Activated naive CD4-positive, alpha-beta T cell treated with anti-CD3 and anti-CD28 coated beads for 36 hours (primary cell): ENCODE data around the gene DNMT1. TPM values are rescaled to one million over a fixed set of nuclear protein-coding genes. Genes with fewer than 3 reads are reported as not detected.
"Not testable (repeated sequence)": the region's sequence is repeated elsewhere in the genome, so short reads cannot be mapped to it uniquely, and the experiment has no call there.

Experiments
- CTCF ChIA-PET: fragments of 350-600 bp; sonication (Branson Sonifier 250); formaldehyde crosslinking; loops from one replicate; lab custom pipeline; 2021; ENCODE audit warnings: antibody characterized with exemption; lab: Charles Lee
- DNase-seq: peaks from one replicate; pipeline ENCODE4 v3.0.0-alpha.2; 2020
- H3K27ac Mint-ChIP-seq: one replicate; pipeline ENCODE4 v1.8.0; 2021; ENCODE audit warnings: mild to moderate bottlenecking, mixed read lengths
- H3K27me3 Mint-ChIP-seq: one replicate; pipeline ENCODE4 v1.8.0; 2021; ENCODE audit warnings: low read depth, mixed read lengths
- H3K36me3 Mint-ChIP-seq: one replicate; pipeline ENCODE4 v1.8.0; 2021; ENCODE audit warnings: low read depth, mixed read lengths
- H3K4me1 Mint-ChIP-seq: one replicate; pipeline ENCODE4 v1.8.0; 2021; ENCODE audit warnings: low read depth, mixed read lengths
- H3K4me3 Mint-ChIP-seq: one replicate; pipeline ENCODE4 v1.8.0; 2021; ENCODE audit warnings: mild to moderate bottlenecking, moderate library complexity, mixed read lengths
- H3K9me3 Mint-ChIP-seq: one replicate; pipeline ENCODE4 v1.8.0; 2021; ENCODE audit warnings: mixed read lengths
- intact Hi-C: fragments of 100-400 bp; cut with micrococcal nuclease; formaldehyde crosslinking; loops from one replicate; pipeline ENCODE4 v1.15.1; 2023
- total RNA-seq, 2 experiments: library from RNA; stranded (reverse); gene quantifications; one replicate each; pipeline ENCODE4 v1.2.3, GENCODE V29; 2021

Gene DNMT1
- total RNA-seq, 2 experiments from 2014 or later, result 365 to 371 TPM

DNA sequence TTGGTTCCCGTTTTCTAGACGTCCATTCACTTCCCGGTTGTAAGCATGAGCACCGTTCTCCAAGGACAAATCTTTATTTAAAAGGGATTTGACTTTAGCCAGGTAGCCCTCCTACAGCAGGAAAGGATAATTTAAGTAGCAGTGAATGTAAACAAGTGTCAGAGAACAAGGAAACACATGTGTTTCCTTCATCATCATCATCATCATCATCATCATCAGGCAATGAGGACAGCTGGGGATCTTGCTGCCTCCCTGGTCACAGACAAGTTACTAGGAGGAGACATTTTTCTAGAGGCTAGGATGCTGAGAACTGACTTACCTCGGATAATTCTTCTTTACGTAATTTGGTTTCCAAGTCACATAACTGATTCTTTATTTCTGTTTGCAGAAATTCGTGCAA, 14.3 kb downstream of the DNMT1 start:
- no peak for DNase-seq
- intact Hi-C loops, result no loop called here
- Mint-ChIP-seq H3K36me3 (peaks cover 41% of the 10 kb centered on the region), H3K27ac (no peak overlapping the region), H3K4me1 (peaks cover 13% of the 10 kb centered on the region), H3K9me3 (no peaks in the 10 kb centered on the region), H3K27me3 (no peaks in the 10 kb centered on the region), H3K4me3 (no peak overlapping the region)
- CTCF ChIA-PET, result no interaction called here

DNA sequence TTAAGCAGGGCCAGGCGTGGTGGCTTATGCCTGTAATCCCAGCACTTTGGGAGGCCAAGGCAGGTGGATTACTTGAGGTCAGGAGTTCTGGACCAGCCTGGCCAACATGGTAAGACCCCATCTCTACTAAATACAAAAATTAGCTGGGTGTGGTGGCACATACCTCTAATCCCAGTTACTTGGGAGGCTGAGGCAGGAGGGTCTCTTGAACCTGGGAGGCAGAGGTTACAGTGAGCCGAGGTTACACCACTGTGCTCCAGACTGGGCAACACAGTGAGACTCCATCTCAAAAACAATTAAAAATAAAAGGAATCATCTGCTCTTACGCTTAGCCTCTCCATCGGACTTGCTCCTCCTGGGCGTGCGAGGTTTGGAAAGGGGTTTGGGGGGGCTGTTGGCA, 14.7 kb downstream of the DNMT1 start:
- peaks cover 13% of the 10 kb centered on the region for H3K4me1 Mint-ChIP-seq
- H3K27ac Mint-ChIP-seq, DNase-seq, CTCF ChIA-PET, H3K4me3 Mint-ChIP-seq, H3K27me3 Mint-ChIP-seq, H3K9me3 Mint-ChIP-seq, intact Hi-C loops: not testable (repeated sequence)
- peaks cover 43% of the 10 kb centered on the region for H3K36me3 Mint-ChIP-seq

GRCh38 chr19:10173527-10173926, 21.2 kb downstream of the DNMT1 start:
- no peak for DNase-seq
- H3K27me3 Mint-ChIP-seq, result no peaks in the 10 kb centered on the region
- peaks cover 12% of the 10 kb centered on the region for H3K4me1 Mint-ChIP-seq
- no peak overlapping the region for H3K4me3 Mint-ChIP-seq
- intact Hi-C loops, result no loop called here
- CTCF ChIA-PET, result no interaction called here
- peak overlapping the region; percentile 12 for H3K27ac Mint-ChIP-seq
- H3K9me3 Mint-ChIP-seq, result no peaks in the 10 kb centered on the region
- peaks cover 61% of the 10 kb centered on the region for H3K36me3 Mint-ChIP-seq

DNA sequence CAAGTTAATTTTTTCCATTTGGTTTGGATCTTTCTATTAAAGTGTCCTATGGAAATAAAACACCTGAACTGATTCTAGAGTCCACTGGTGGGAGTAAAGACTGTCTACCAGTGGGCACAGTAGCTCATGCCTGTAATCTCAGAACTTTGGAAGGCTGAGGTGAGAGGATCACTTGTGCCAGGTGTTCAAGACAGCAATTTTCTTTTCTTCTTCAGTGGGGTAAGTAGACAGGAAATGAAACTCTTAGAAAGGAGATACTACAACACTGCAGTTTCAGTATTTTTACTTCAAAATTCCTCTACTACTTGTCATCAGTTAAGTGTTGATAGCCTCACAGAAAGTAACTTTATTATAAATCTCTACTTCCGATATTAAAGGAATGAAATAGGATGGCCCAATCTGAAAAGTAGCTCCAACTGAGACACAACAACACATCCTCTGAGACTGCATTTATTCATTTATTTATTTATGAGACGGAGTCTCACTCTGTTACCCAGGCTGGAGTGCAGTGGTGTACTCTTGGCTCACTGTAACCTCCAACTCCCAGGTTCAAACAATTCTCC, 26.3 kb downstream of the DNMT1 start:
- Mint-ChIP-seq H3K36me3 (peaks cover 55% of the 10 kb centered on the region), H3K4me3 (no peak overlapping the region), H3K27ac (peak overlapping the region; percentile 53), H3K4me1 (peaks cover 17% of the 10 kb centered on the region), H3K27me3 (no peaks in the 10 kb centered on the region), H3K9me3 (no peaks in the 10 kb centered on the region)
- CTCF ChIA-PET, result no interaction called here
- DNase-seq, result no peak
- intact Hi-C loops, result no loop called here

GRCh38 chr19:10167459-10167858, 27.3 kb downstream of the DNMT1 start:
- H3K4me3 Mint-ChIP-seq, result no peak overlapping the region
- H3K36me3 Mint-ChIP-seq, result peaks cover 56% of the 10 kb centered on the region
- no peak overlapping the region for H3K27ac Mint-ChIP-seq
- CTCF ChIA-PET, result interaction anchor here (0.6 kb wide), 1 partner anchor 46 kb away, joined by 3 read pairs; no protein-coding TSS in a partner anchor
- no peak for DNase-seq
- H3K9me3 Mint-ChIP-seq, result no peaks in the 10 kb centered on the region
- H3K4me1 Mint-ChIP-seq, result peaks cover 17% of the 10 kb centered on the region
- no peaks in the 10 kb centered on the region for H3K27me3 Mint-ChIP-seq
- intact Hi-C loops, result no loop called here

- peaks cover 17% of the 10 kb centered on the region for H3K4me1 Mint-ChIP-seq
- H3K27me3 Mint-ChIP-seq, result not testable (repeated sequence)
These were observed 28.3 kb downstream of the DNMT1 start for GRCh38 chr19:10166501-10166900.

DNA sequence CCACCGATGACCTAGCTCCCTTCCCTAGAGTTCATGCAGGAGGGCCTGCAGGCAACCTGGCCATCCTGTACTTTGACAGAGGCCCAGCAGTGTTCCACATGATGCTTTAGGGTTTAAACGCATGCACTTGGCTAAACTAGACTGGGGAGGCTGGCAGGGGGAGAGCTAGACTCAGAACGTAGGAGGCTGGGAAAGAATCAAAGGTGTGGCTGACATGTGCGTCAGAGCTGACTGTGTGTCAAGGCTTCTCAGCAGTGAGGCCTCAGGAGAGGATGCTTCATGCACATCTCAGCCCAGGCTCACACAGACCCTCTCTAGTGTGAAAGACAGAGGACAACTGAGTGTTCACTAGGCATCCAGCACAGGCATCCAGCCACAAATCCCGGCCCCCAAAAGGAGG, 28.7 kb downstream of the DNMT1 start:
- no peak for DNase-seq
- no peak overlapping the region for H3K27ac Mint-ChIP-seq
- CTCF ChIA-PET, result no interaction called here
- intact Hi-C loops, result no loop called here
- H3K4me1 Mint-ChIP-seq, result peaks cover 17% of the 10 kb centered on the region
- H3K36me3 Mint-ChIP-seq, result peaks cover 55% of the 10 kb centered on the region
- no peaks in the 10 kb centered on the region for H3K27me3 Mint-ChIP-seq
- H3K4me3 Mint-ChIP-seq, result no peak overlapping the region
- H3K9me3 Mint-ChIP-seq, result no peaks in the 10 kb centered on the region

More at GRCh38 chr19:10166501-10166900, 28.3 kb downstream of the DNMT1 start:
- intact Hi-C loops, CTCF ChIA-PET, H3K4me3 Mint-ChIP-seq, H3K27ac Mint-ChIP-seq, H3K9me3 Mint-ChIP-seq, DNase-seq: not testable (repeated sequence)
- peaks cover 56% of the 10 kb centered on the region for H3K36me3 Mint-ChIP-seq

- intact Hi-C loops, result no loop called here
- no peaks in the 10 kb centered on the region for H3K27me3 Mint-ChIP-seq
- no peak for DNase-seq
- H3K9me3 Mint-ChIP-seq, result no peaks in the 10 kb centered on the region
- no peak overlapping the region for H3K27ac Mint-ChIP-seq
- CTCF ChIA-PET, result interaction anchor here (0.8 kb wide), 1 partner anchor 50 kb away, joined by 3 read pairs; no protein-coding TSS in a partner anchor
- H3K36me3 Mint-ChIP-seq, result peaks cover 55% of the 10 kb centered on the region
- no peak overlapping the region for H3K4me3 Mint-ChIP-seq
- peaks cover 5% of the 10 kb centered on the region for H3K4me1 Mint-ChIP-seq
These were observed 31.2 kb downstream of the DNMT1 start for GRCh38 chr19:10163536-10163935.

DNA sequence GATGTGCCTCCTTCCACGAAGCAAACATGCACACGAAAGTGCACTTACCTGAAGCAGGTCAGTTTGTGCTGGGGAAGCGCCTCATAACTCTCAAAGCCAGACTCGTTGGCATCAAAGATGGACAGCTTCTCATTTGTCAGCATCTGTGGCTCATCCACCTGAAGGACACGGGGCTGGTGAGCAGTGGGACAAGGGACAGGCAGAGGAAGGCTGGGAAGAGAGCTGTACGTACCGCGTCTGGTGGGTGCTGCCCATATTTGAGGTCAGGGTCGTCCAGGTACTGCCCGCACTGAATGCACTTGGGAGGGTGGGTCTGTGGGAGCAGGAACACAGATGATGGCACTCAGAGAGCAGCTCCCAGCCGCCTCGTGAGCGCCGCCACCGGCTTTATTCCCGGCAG, 35.1 kb downstream of the DNMT1 start:
- CTCF ChIA-PET, result no interaction called here
- H3K27ac Mint-ChIP-seq, result no peak overlapping the region
- H3K36me3 Mint-ChIP-seq, result peaks cover 69% of the 10 kb centered on the region
- intact Hi-C loops, result no loop called here
- no peaks in the 10 kb centered on the region for H3K4me1 Mint-ChIP-seq
- no peaks in the 10 kb centered on the region for H3K27me3 Mint-ChIP-seq
- no peak overlapping the region for H3K4me3 Mint-ChIP-seq
- H3K9me3 Mint-ChIP-seq, result no peaks in the 10 kb centered on the region
- DNase-seq, result no peak

- Mint-ChIP-seq H3K4me1 (no peaks in the 10 kb centered on the region), H3K27ac (no peak overlapping the region), H3K36me3 (peaks cover 73% of the 10 kb centered on the region), H3K27me3 (no peaks in the 10 kb centered on the region), H3K4me3 (no peak overlapping the region), H3K9me3 (no peaks in the 10 kb centered on the region)
- intact Hi-C loops, result no loop called here
- CTCF ChIA-PET, result no interaction called here
- DNase-seq, result no peak
These were observed 36.3 kb downstream of the DNMT1 start for GRCh38 chr19:10158485-10158884.

- intact Hi-C loops, result no loop called here
- Mint-ChIP-seq H3K36me3 (peaks cover 71% of the 10 kb centered on the region), H3K27me3 (no peaks in the 10 kb centered on the region), H3K27ac (no peak overlapping the region), H3K9me3 (no peaks in the 10 kb centered on the region), H3K4me1 (no peaks in the 10 kb centered on the region), H3K4me3 (no peak overlapping the region)
- DNase-seq, result no peak
- CTCF ChIA-PET, result no interaction called here
These were observed 36.7 kb downstream of the DNMT1 start for GRCh38 chr19:10158071-10158470.

DNA sequence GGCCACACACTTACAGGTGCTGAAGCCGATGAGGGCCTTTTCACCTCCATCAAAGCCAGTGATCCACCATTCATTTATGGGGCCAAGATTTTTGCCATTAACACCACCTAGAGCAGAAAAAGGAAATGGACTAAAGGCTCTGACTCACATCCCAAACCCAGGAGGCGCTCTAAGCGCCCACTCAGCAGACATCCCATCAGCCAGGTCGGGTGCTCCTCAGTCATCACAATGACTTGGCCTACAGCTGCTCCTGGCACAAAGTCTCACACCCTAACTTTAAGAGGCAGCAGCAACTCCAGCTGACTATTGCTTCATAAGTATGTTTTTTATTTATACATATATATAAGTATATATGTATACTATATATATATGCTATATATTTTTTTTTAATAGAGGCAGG, 38.9 kb downstream of the DNMT1 start:
- H3K4me1 Mint-ChIP-seq, result peaks cover 1% of the 10 kb centered on the region
- H3K27me3 Mint-ChIP-seq, result no peaks in the 10 kb centered on the region
- no peak for DNase-seq
- no peak overlapping the region for H3K27ac Mint-ChIP-seq
- H3K4me3 Mint-ChIP-seq, result no peak overlapping the region
- peaks cover 74% of the 10 kb centered on the region for H3K36me3 Mint-ChIP-seq
- H3K9me3 Mint-ChIP-seq, result no peaks in the 10 kb centered on the region
- CTCF ChIA-PET, result no interaction called here
- intact Hi-C loops, result no loop called here

DNA sequence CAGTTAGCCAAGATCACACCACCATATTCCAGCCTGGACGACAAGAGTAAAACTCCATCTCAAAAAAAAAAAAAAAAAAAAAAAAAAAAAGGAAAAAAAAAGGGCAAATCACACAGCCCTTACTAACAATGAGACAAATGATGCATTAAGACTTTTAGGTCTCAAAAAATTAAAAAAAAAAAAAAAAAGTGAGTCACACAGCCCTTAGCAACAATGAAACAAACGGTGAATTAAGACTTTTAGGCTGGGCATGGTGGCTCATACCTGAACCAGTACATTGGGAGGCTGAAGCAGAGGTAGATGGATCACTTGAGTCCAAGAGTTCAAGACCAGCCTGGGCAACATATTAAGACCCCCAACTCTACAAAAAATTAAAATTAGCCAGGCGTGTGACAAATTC, 42.7 kb downstream of the DNMT1 start:
- peaks cover 72% of the 10 kb centered on the region for H3K36me3 Mint-ChIP-seq
- CTCF ChIA-PET, result no interaction called here

More for the DNA sequence above, 42.7 kb downstream of the DNMT1 start:
- Mint-ChIP-seq H3K9me3 (no peaks in the 10 kb centered on the region), H3K4me1 (peaks cover 1% of the 10 kb centered on the region), H3K4me3 (no peak overlapping the region), H3K27me3 (no peaks in the 10 kb centered on the region), H3K27ac (no peak overlapping the region)
- intact Hi-C loops, result no loop called here
- no peak for DNase-seq
